RWPE2 (cell line): ENCODE measurements around the gene PPP6R1.

Source experiments
- ATAC-seq: fragments of 200-7000 bp; cut with Tn5 transposase; 3 replicates; pipeline ENCODE4 v1.9.1; 2021; ENCODE audit warnings: low read depth
- DNase-seq: peaks from one replicate; pipeline ENCODE4 v3.0.0-alpha.2; 2020; ENCODE audit warnings: low spot score
- H3K27ac ChIP-seq: fragments of 450-650 bp; 2 replicates; pipeline ENCODE4 v1.5.1; 2017; ENCODE audit warnings: mild to moderate bottlenecking; ENCODE audit not compliant: poor library complexity, severe bottlenecking
- H3K27me3 ChIP-seq: fragments of 250-450 bp; sonication (Bioruptor Pico); 2 replicates; pipeline ENCODE4 v1.5.1; 2021; ENCODE audit warnings: mild to moderate bottlenecking, moderate library complexity; ENCODE audit not compliant: insufficient read depth, poor library complexity, severe bottlenecking
- H3K36me3 ChIP-seq: fragments of 250-450 bp; sonication (Bioruptor Pico); 2 replicates; pipeline ENCODE4 v1.5.1; 2020; ENCODE audit warnings: low read depth, mild to moderate bottlenecking, moderate library complexity
- H3K4me1 ChIP-seq: fragments of 250-450 bp; sonication (Bioruptor Pico); 2 replicates; pipeline ENCODE4 v1.5.1; 2021; ENCODE audit warnings: mild to moderate bottlenecking, moderate library complexity; ENCODE audit not compliant: insufficient read depth, poor library complexity, severe bottlenecking
- H3K4me3 ChIP-seq: fragments of 250-450 bp; sonication (Bioruptor Pico); 2 replicates; pipeline ENCODE4 v1.5.1; 2021; ENCODE audit warnings: mild to moderate bottlenecking, moderate library complexity; ENCODE audit not compliant: severe bottlenecking
- H3K9me3 ChIP-seq: fragments of 250-450 bp; sonication (Bioruptor Pico); 2 replicates; pipeline ENCODE4 v1.5.1; 2021; ENCODE audit warnings: mild to moderate bottlenecking, moderate library complexity; ENCODE audit not compliant: severe bottlenecking
- TF ChIP-seq, protein P1 (sequence below): fragments of 450-650 bp; IDR thresholded peaks from one replicate; pipeline ENCODE4 v1.5.1; 2017; ENCODE audit warnings: mild to moderate bottlenecking, moderate library complexity; ENCODE audit not compliant: poor library complexity, severe bottlenecking

The PPP6R1 gene

DNA sequence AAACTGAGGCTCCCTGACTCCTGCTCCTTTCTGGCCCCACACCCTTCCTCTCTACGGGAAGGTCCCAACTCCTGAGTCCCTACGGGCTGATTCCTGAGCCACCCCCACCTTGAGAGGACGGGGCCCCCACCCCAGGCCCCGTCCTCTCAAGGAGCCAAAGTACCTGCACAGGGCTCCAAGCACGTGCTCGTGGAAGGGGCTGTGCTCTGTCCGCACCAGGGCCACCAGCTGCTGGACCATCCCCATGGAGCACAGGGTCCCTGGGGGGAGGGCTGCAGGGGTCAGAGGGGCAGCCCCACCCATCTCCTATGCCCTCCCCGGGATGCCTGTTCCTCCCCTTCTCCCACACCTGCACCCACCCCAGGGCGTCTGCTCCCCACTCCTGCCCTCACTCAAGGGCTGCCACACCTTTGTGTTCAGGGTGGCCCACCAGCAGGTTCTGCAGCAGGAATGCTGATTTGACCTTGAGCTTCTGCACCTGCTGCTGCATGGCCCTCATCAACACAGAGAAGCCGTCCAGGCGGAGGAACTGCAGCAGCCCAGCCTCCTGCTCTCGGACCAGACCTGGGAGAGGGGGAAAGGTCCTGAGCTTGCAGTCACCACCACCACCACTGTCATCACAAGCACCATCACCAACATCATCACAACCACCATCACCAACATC is 7.0 kb upstream of the PPP6R1 start:
- H3K36me3 ChIP-seq = peaks cover 4% of the 10 kb centered on the region; the same call in 1 of the 2 replicates
- no peak for ATAC-seq
- H3K4me3 ChIP-seq = no peak overlapping the region
- no peak for DNase-seq
- H3K27ac ChIP-seq = no peak overlapping the region
- TF ChIP-seq, protein P1, sequence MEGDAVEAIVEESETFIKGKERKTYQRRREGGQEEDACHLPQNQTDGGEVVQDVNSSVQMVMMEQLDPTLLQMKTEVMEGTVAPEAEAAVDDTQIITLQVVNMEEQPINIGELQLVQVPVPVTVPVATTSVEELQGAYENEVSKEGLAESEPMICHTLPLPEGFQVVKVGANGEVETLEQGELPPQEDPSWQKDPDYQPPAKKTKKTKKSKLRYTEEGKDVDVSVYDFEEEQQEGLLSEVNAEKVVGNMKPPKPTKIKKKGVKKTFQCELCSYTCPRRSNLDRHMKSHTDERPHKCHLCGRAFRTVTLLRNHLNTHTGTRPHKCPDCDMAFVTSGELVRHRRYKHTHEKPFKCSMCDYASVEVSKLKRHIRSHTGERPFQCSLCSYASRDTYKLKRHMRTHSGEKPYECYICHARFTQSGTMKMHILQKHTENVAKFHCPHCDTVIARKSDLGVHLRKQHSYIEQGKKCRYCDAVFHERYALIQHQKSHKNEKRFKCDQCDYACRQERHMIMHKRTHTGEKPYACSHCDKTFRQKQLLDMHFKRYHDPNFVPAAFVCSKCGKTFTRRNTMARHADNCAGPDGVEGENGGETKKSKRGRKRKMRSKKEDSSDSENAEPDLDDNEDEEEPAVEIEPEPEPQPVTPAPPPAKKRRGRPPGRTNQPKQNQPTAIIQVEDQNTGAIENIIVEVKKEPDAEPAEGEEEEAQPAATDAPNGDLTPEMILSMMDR = no peak
- no peaks in the 10 kb centered on the region for H3K4me1 ChIP-seq
- no peaks in the 10 kb centered on the region for H3K9me3 ChIP-seq
- H3K27me3 ChIP-seq = no peaks in the 10 kb centered on the region

DNA sequence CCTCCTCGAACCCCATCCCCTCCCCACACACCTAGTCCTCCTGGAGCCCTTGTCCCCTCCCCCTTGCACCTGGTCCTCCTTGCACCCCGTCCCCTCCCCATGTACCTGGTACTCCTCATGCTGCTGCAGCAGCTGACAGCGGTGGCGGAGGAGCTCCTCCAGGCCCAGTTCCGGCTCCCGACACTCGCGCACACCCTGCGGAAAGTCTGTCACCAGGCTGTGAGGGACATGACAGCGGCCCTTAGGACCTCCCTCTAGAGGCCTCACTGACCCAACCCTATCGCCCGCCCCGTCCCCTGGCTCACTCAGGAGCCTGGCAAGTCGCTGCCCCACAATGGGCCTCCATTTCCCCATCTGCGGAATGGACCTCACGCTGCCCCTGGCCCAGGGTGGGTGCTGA is 6.4 kb upstream of the PPP6R1 start:
- Histone ChIP-seq H3K27me3 (no peaks in the 10 kb centered on the region), H3K36me3 (peaks cover 4% of the 10 kb centered on the region; the same call in 1 of the 2 replicates), H3K4me1 (no peaks in the 10 kb centered on the region), H3K27ac (no peak overlapping the region), H3K4me3 (no peak overlapping the region), H3K9me3 (no peaks in the 10 kb centered on the region)
- ATAC-seq (no peak), DNase-seq (no peak)
- TF ChIP-seq, protein P1 = no peak

DNA sequence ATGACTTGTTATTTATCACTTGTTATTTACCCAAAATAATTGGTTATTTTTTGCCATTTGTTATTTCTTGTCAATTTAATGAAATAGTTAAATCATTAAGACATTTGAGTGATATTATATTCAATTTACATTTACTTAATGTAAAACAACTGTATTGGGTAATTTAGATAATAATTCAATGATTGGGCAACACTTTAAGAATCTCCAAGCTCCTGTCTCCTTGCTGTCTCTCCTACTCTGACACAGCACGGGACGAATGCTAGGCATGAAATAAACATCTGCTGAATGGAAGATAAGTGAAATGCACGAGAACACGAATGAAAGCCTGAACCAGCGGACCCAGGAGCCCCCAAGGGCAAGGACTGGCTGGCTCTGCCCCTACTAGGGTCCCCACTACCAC is 5.7 kb upstream of the PPP6R1 start:
- ATAC-seq (no peak), DNase-seq (no peak)
- H3K36me3 ChIP-seq = peaks cover 4% of the 10 kb centered on the region; the same call in 1 of the 2 replicates
- H3K9me3 ChIP-seq = no peaks in the 10 kb centered on the region
- peaks cover 4% of the 10 kb centered on the region for H3K4me1 ChIP-seq
- no peak overlapping the region for H3K27ac ChIP-seq
- H3K4me3 ChIP-seq = no peak overlapping the region
- TF ChIP-seq, protein P1 = no peak
- H3K27me3 ChIP-seq = no peaks in the 10 kb centered on the region

DNA sequence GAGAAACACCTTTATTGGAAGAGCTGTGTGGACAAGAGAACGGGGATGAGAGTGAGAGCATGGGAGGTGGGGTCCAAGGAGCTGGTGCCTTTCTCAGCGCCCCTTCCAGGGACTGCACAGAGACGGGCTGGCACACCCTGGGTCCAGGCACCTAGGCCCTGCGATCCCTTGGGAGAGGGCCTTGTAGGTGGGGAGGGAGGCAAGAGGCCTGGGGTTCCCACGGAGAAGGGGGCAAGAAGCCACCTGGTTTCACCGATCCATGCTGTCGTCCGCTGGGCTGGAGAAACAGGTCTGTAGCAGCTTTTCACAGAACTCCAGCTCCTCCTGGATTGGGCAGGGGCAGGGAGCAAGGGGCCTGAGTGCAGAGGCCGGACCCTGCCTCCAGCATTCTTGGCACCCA is 3.5 kb upstream of the PPP6R1 start:
- ATAC-seq (no peak), DNase-seq (no peak)
- no peaks in the 10 kb centered on the region; the same call in 1 of the 2 replicates for H3K36me3 ChIP-seq
- no peak overlapping the region for H3K27ac ChIP-seq
- H3K27me3 ChIP-seq = no peaks in the 10 kb centered on the region
- no peak overlapping the region for H3K4me3 ChIP-seq
- TF ChIP-seq, protein P1 = no peak
- peaks cover 5% of the 10 kb centered on the region for H3K4me1 ChIP-seq
- no peaks in the 10 kb centered on the region for H3K9me3 ChIP-seq

DNA sequence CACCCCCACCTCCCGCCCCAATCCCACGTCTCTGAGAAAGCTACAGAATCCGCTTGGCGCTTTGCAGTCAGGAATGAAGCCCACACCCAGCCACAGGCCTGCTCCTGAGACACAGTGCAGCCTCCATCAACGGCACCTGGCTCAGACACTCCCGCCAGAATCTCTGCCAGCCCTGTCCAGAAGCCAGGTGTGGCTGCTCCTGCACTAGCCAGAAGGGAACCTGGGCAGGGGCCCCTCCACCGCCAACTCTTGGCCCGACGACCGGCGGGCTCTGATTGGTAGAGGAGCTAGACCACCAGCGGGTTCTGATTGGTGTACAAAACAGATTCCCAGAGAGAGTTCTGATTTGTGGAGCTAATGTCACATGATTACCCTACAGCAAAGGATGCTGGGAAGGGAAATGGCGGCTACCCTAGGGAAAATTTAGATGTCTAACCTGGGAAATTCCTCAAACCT is 2.9 kb upstream of the PPP6R1 start:
- H3K4me3 ChIP-seq = no peak overlapping the region
- H3K9me3 ChIP-seq = no peaks in the 10 kb centered on the region
- no peak for ATAC-seq
- H3K36me3 ChIP-seq = no peaks in the 10 kb centered on the region; the same call in 1 of the 2 replicates
- TF ChIP-seq, protein P1 = no peak
- H3K4me1 ChIP-seq = peaks cover 5% of the 10 kb centered on the region
- no peak for DNase-seq
- no peak overlapping the region for H3K27ac ChIP-seq
- no peaks in the 10 kb centered on the region for H3K27me3 ChIP-seq
